ENCODE measurements around the gene DNPH1. TPM values are rescaled to one million over a fixed set of nuclear protein-coding genes. Genes with fewer than 3 reads are reported as not detected.
A peak's percentile ranks its signal among the peaks of the same experiment; 100 is the strongest.

The DNPH1 gene
- polyA plus RNA-seq, 3 donors, result 31.9 to 55.4 (median 42.7) TPM

- Histone ChIP-seq H3K27ac (ENCODE audit: low read depth in 1 of 2, low read length in 2 of 2) (peak overlapping the region in 1 of 2 donors; percentile 52), H3K27me3 (ENCODE audit: control insufficient read depth in 2 of 2, insufficient read depth in 2 of 2, low read length in 2 of 2) (peaks cover 48 to 80% of the 10 kb centered on the region in 2 donors), H3K4me1 (ENCODE audit: control insufficient read depth in 1 of 2, insufficient read depth in 2 of 2, low read length in 2 of 2) (peaks cover 13 to 21% of the 10 kb centered on the region in 2 donors), H3K4me2 (replicated peaks; ENCODE audit: extremely low read depth, low read length, poor library complexity, severe bottlenecking) (peak overlapping the region; percentile 92), H4K20me1 (ENCODE audit: insufficient read depth, low read length) (no peaks in the 10 kb centered on the region), H3K36me3 (replicated peaks in 1 of 2; ENCODE audit: control insufficient read depth in 1 of 2, insufficient read depth in 2 of 2, low read length in 2 of 2) (no peaks in the 10 kb centered on the region), H3K9ac (ENCODE audit: insufficient read depth, low read length, poor library complexity, severe bottlenecking) (peak overlapping the region; percentile 42), H3K9me3 (replicated peaks in 1 of 2; ENCODE audit: control insufficient read depth in 1 of 2, insufficient read depth in 1 of 2, low read length in 2 of 2) (peaks cover 0 to 6% of the 10 kb centered on the region in 2 donors), H2AFZ (ENCODE audit: insufficient read depth, low read depth, low read length, poor library complexity, severe bottlenecking) (peak overlapping the region; percentile 92), H3K79me2 (ENCODE audit: insufficient read depth, low read length) (no peaks in the 10 kb centered on the region), H3K4me3 (replicated peaks in 1 of 3; ENCODE audit: low read depth in 2 of 3, low read length in 3 of 3) (peak overlapping the region; percentile 43 to 90 (median 50))
- peaks cover 0 to 6% (median 0%) of the 10 kb centered on the region in 7 donors for H3K9me3 Mint-ChIP-seq
- peaks cover 23 to 39% (median 37%) of the 10 kb centered on the region in 3 donors for H3K27me3 Mint-ChIP-seq (ENCODE audit: low read depth in 3 of 3)
- DNase-seq, result peak; percentile 33 to 55 (median 45)
- H3K27ac Mint-ChIP-seq, result peak overlapping the region in 6 of 7 donors; percentile 35 to 81 (median 48)
- no peak overlapping the region for H3K4me3 Mint-ChIP-seq
- peaks cover 26% of the 10 kb centered on the region for H3K4me1 Mint-ChIP-seq
- no peak for TF ChIP-seq CTCF (IDR thresholded peaks at IDR 0.05)
- intact Hi-C loops (cut with micrococcal nuclease), result loop anchor here in 1 of 2 donors (10.0 kb wide), 1 partner anchor 72 kb away; the partner anchor contains the start of gene SRF
- H3K36me3 Mint-ChIP-seq, result no peaks in the 10 kb centered on the region
- WGBS (ENCODE audit: insufficient coverage), result 30% methylated on average over 11 of the region's 27 CpGs
Measured at GRCh38 chr6:43246301-43247113, 17.2 kb upstream of the DNPH1 start.

- H3K4me2 ChIP-seq (replicated peaks; ENCODE audit: extremely low read depth, low read length, poor library complexity, severe bottlenecking), result no peak overlapping the region
- DNase-seq, result no peak
- H3K9me3 Mint-ChIP-seq, result peaks cover 4 to 12% (median 5%) of the 10 kb centered on the region in 7 donors
- H3K4me1 ChIP-seq (ENCODE audit: control insufficient read depth in 1 of 2, insufficient read depth in 2 of 2, low read length in 2 of 2), result peaks cover 13 to 21% of the 10 kb centered on the region in 2 donors
- H3K4me1 Mint-ChIP-seq, result peaks cover 19% of the 10 kb centered on the region
- WGBS (ENCODE audit: insufficient coverage), result 39% methylated on average over 36 of the region's 37 CpGs
- H3K79me2 ChIP-seq (ENCODE audit: insufficient read depth, low read length), result no peaks in the 10 kb centered on the region
- H2AFZ ChIP-seq (ENCODE audit: insufficient read depth, low read depth, low read length, poor library complexity, severe bottlenecking), result no peak overlapping the region
- no peaks in the 10 kb centered on the region for H3K36me3 ChIP-seq (replicated peaks in 1 of 2; ENCODE audit: control insufficient read depth in 1 of 2, insufficient read depth in 2 of 2, low read length in 2 of 2)
- peaks cover 0 to 6% of the 10 kb centered on the region in 2 donors for H3K9me3 ChIP-seq (replicated peaks in 1 of 2; ENCODE audit: control insufficient read depth in 1 of 2, insufficient read depth in 1 of 2, low read length in 2 of 2)
- H3K36me3 Mint-ChIP-seq, result no peaks in the 10 kb centered on the region
- H3K27me3 Mint-ChIP-seq (ENCODE audit: low read depth in 3 of 3), result peaks cover 17 to 30% (median 25%) of the 10 kb centered on the region in 3 donors
- H3K27me3 ChIP-seq (ENCODE audit: control insufficient read depth in 2 of 2, insufficient read depth in 2 of 2, low read length in 2 of 2), result peaks cover 46 to 70% of the 10 kb centered on the region in 2 donors
- no peak overlapping the region for H3K9ac ChIP-seq (ENCODE audit: insufficient read depth, low read length, poor library complexity, severe bottlenecking)
- no peak overlapping the region for H3K4me3 Mint-ChIP-seq
- H3K27ac ChIP-seq (ENCODE audit: low read depth in 1 of 2, low read length in 2 of 2), result no peak overlapping the region
- no peak for TF ChIP-seq CTCF (IDR thresholded peaks at IDR 0.05)
- no peaks in the 10 kb centered on the region for H4K20me1 ChIP-seq (ENCODE audit: insufficient read depth, low read length)
- H3K27ac Mint-ChIP-seq, result no peak overlapping the region
- intact Hi-C loops (cut with micrococcal nuclease), result loop anchor here in 1 of 2 donors (10.0 kb wide), 1 partner anchor 69 kb away; the partner anchor contains the start of gene SRF
- no peak overlapping the region for H3K4me3 ChIP-seq (replicated peaks in 1 of 3; ENCODE audit: low read depth in 2 of 3, low read length in 3 of 3)
Measured at GRCh38 chr6:43243664-43244321, 14.5 kb upstream of the DNPH1 start.
